ENCODE measurements around the gene MYO15B.

DNA sequence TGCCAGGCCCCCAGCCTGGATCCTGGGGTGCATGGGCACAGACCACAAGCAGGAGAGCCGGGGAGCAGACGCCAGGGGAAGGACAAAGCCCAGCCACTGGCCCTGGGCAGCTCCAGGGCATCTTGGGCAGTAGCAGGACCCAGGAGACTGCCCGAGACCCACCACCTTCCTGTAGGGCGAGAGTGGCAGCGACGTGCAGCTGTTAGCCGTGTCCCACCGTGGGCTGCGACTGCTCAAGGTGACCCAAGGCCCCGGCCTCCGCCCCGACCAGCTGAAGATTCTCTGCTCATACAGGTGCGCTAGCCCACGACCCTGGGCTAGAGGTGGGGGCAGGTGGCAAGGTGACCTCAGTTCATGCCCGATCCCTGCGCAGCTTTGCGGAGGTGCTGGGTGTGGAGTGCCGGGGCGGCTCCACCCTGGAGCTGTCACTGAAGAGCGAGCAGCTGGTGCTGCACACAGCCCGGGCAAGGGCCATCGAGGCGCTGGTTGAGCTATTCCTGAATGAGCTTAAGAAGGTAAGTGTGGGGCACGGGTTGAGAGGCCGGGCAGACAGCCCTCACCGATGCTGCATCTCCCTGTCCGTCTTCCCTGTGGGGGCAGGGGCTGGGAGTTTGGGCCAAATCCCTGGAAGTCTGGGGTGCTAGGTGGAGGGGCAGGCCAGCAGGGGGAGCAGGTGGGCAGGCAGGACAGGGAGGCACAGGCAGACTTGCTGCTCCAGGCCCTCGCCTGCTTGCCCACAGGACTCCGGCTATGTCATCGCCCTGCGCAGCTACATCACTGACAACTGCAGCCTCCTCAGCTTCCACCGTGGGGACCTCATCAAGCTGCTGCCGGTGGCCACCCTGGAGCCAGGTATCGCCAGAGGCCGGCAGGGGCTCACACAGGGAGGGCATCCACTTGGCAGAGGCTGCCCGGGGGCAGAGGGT lies 32.2 kb downstream of the MYO15B start:
- TF ChIP-seq, protein P1, sequence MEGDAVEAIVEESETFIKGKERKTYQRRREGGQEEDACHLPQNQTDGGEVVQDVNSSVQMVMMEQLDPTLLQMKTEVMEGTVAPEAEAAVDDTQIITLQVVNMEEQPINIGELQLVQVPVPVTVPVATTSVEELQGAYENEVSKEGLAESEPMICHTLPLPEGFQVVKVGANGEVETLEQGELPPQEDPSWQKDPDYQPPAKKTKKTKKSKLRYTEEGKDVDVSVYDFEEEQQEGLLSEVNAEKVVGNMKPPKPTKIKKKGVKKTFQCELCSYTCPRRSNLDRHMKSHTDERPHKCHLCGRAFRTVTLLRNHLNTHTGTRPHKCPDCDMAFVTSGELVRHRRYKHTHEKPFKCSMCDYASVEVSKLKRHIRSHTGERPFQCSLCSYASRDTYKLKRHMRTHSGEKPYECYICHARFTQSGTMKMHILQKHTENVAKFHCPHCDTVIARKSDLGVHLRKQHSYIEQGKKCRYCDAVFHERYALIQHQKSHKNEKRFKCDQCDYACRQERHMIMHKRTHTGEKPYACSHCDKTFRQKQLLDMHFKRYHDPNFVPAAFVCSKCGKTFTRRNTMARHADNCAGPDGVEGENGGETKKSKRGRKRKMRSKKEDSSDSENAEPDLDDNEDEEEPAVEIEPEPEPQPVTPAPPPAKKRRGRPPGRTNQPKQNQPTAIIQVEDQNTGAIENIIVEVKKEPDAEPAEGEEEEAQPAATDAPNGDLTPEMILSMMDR (IDR thresholded peaks at IDR 0.05), result no peak
- TF ChIP-seq POLR2A (IDR thresholded peaks at IDR 0.05), result no peak

Measured in uterus (tissue), 2 donors.